H9 (cell line): ENCODE measurements around the gene HNF1B. TPM values are rescaled to one million over a fixed set of nuclear protein-coding genes. Genes with fewer than 3 reads are reported as not detected.

ENCODE experiments used
- DNase-seq: peaks from one replicate; pipeline ENCODE4 v3.0.0-alpha.2; 2017
- H2AFZ ChIP-seq: one replicate; pipeline ENCODE4 v1.6.1; 2013; ENCODE audit warnings: mild to moderate bottlenecking, low read length, control low read depth, moderate library complexity
- H2AK5ac ChIP-seq: 2 replicates; pipeline ENCODE4 v1.6.1; 2013; ENCODE audit warnings: low read length, control low read depth, mixed read lengths; ENCODE audit not compliant: insufficient read length
- H2BK120ac ChIP-seq: one replicate; pipeline ENCODE4 v1.6.1; 2013; ENCODE audit warnings: low read depth, mild to moderate bottlenecking, low read length, control low read depth, inconsistent platforms; ENCODE audit not compliant: poor library complexity, severe bottlenecking
- H2BK12ac ChIP-seq: 2 replicates; pipeline ENCODE4 v1.6.1; 2013; ENCODE audit warnings: low read length, control low read depth, mixed read lengths, low read depth; ENCODE audit not compliant: insufficient read length
- H2BK15ac ChIP-seq: 2 replicates; pipeline ENCODE4 v1.6.1; 2013; ENCODE audit warnings: low read depth, low read length, control low read depth
- H2BK20ac ChIP-seq: one replicate; pipeline ENCODE4 v1.6.1; 2013; ENCODE audit warnings: low read depth, mild to moderate bottlenecking, low read length, control low read depth, inconsistent platforms; ENCODE audit not compliant: poor library complexity, severe bottlenecking
- H2BK5ac ChIP-seq: 2 replicates; pipeline ENCODE4 v1.6.1; 2013; ENCODE audit warnings: low read length, control low read depth, mixed read lengths; ENCODE audit not compliant: insufficient read length
- H3K14ac ChIP-seq: 2 replicates; pipeline ENCODE4 v1.6.1; 2013; ENCODE audit warnings: low read length, control low read depth; ENCODE audit not compliant: insufficient read depth
- H3K18ac ChIP-seq: 2 replicates; pipeline ENCODE4 v1.6.1; 2013; ENCODE audit warnings: low read depth, mild to moderate bottlenecking, mixed read lengths, low read length, control low read depth; ENCODE audit not compliant: insufficient read length
- H3K23ac ChIP-seq: 2 replicates; pipeline ENCODE4 v1.6.1; 2013; ENCODE audit warnings: low read length, control low read depth, mixed read lengths, low read depth; ENCODE audit not compliant: insufficient read length
- H3K23me2 ChIP-seq: 2 replicates; pipeline ENCODE4 v1.6.1; 2013; ENCODE audit warnings: low read depth, mild to moderate bottlenecking, mixed read lengths, low read length, control low read depth; ENCODE audit not compliant: insufficient read length, poor library complexity, severe bottlenecking
- H3K27ac ChIP-seq: 2 replicates; pipeline ENCODE4 v1.5.1; 2013; ENCODE audit warnings: low read length, control low read depth, mixed read lengths, low read depth; ENCODE audit not compliant: insufficient read length
- H3K27me3 ChIP-seq: 2 replicates; pipeline ENCODE4 v1.6.1; 2013; ENCODE audit warnings: low read length, control low read depth, inconsistent platforms; ENCODE audit not compliant: insufficient read depth
- H3K4ac ChIP-seq: 2 replicates; pipeline ENCODE4 v1.6.1; 2013; ENCODE audit warnings: low read depth, mild to moderate bottlenecking, control low read depth, inconsistent platforms, low read length, moderate library complexity
- H3K4me1 ChIP-seq: 2 replicates; pipeline ENCODE4 v1.6.1; 2013; ENCODE audit warnings: low read length, control low read depth, inconsistent platforms; ENCODE audit not compliant: insufficient read depth
- H3K4me2 ChIP-seq: 2 replicates; pipeline ENCODE4 v1.6.1; 2013; ENCODE audit warnings: low read length, control low read depth, mixed read lengths; ENCODE audit not compliant: insufficient read length, insufficient read depth
- H3K56ac ChIP-seq: 2 replicates; pipeline ENCODE4 v1.6.1; 2013; ENCODE audit warnings: low read depth, mild to moderate bottlenecking, mixed read lengths, low read length, control low read depth; ENCODE audit not compliant: insufficient read length
- H3K79me1 ChIP-seq: 2 replicates; pipeline ENCODE4 v1.6.1; 2013; ENCODE audit warnings: low read depth, mild to moderate bottlenecking, moderate library complexity, low read length, control low read depth, inconsistent platforms; ENCODE audit not compliant: insufficient read depth, poor library complexity, severe bottlenecking
- H3K79me2 ChIP-seq: 2 replicates; pipeline ENCODE4 v1.6.1; 2013; ENCODE audit warnings: low read length, control low read depth, inconsistent platforms; ENCODE audit not compliant: insufficient read depth
- H3K9ac ChIP-seq: 2 replicates; pipeline ENCODE4 v1.6.1; 2013; ENCODE audit warnings: low read length, control low read depth, mixed read lengths; ENCODE audit not compliant: insufficient read length; ENCODE audit errors: extremely low read depth
- H3K9me3 ChIP-seq: one replicate; pipeline ENCODE4 v1.6.1; 2013; ENCODE audit warnings: low read depth, low read length, inconsistent platforms; ENCODE audit not compliant: control insufficient read depth
- H3T11ph ChIP-seq: one replicate; pipeline ENCODE4 v1.6.1; 2013; ENCODE audit warnings: mild to moderate bottlenecking, low read length, control low read depth, inconsistent platforms
- H4K20me1 ChIP-seq: one replicate; pipeline ENCODE4 v1.6.1; 2013; ENCODE audit not compliant: control insufficient read depth, insufficient read length, insufficient read depth
- H4K5ac ChIP-seq: 2 replicates; pipeline ENCODE4 v1.6.1; 2013; ENCODE audit warnings: low read depth, mild to moderate bottlenecking, mixed read lengths, low read length, control low read depth; ENCODE audit not compliant: insufficient read length
- H4K8ac ChIP-seq: replicated peaks from 2 replicates; pipeline ENCODE4 v1.6.1; 2013; ENCODE audit warnings: low read length, control low read depth, mixed read lengths, low read depth; ENCODE audit not compliant: insufficient read length
- H4K91ac ChIP-seq: 2 replicates; pipeline ENCODE4 v1.6.1; 2013; ENCODE audit warnings: low read depth, mild to moderate bottlenecking, moderate library complexity, mixed read lengths, low read length, control low read depth; ENCODE audit not compliant: insufficient read length
- H3K27ac Mint-ChIP-seq, 3 experiments: 2 replicates in 2 of 3; 3 replicates in 1 of 3; pipeline ENCODE4 v1.8.0; 2020 to 2021; ENCODE audit warnings: mixed read lengths in 3 of 3, mild to moderate bottlenecking in 1 of 3, moderate library complexity in 1 of 3
- H3K27me3 Mint-ChIP-seq: 2 replicates; pipeline ENCODE4 v1.8.0; 2021; ENCODE audit warnings: low read depth, mild to moderate bottlenecking, moderate library complexity, mixed read lengths
- H3K36me3 Mint-ChIP-seq, 3 experiments: 2 replicates in 2 of 3; 3 replicates in 1 of 3; pipeline ENCODE4 v1.8.0; 2020 to 2021; ENCODE audit warnings: low read depth in 3 of 3, mixed read lengths in 3 of 3; ENCODE audit not compliant: insufficient read depth in 1 of 3
- H3K4me1 Mint-ChIP-seq, 2 experiments: 2 replicates each; pipeline ENCODE4 v1.8.0; 2020; ENCODE audit warnings: mixed read lengths in 2 of 2
- H3K4me3 Mint-ChIP-seq, 2 experiments: 2 replicates in 1 of 2; 3 replicates in 1 of 2; pipeline ENCODE4 v1.8.0; 2020 to 2021; ENCODE audit warnings: mild to moderate bottlenecking in 2 of 2, mixed read lengths in 2 of 2, moderate library complexity in 1 of 2
- H3K9me3 Mint-ChIP-seq, 2 experiments: 2 replicates in 1 of 2; 3 replicates in 1 of 2; pipeline ENCODE4 v1.8.0; 2020; ENCODE audit warnings: mild to moderate bottlenecking in 2 of 2, mixed read lengths in 2 of 2, moderate library complexity in 1 of 2
- WGBS: extraction: QIAGEN DNeasy Blood & Tissue Kit; methylation state at CpG from one replicate; pipeline ENCODE4 v1.1.7; 2013; ENCODE audit warnings: missing lambda C conversion rate, low lambda C conversion rate, mixed read lengths; ENCODE audit not compliant: insufficient read length; ENCODE audit errors: extremely low coverage; 5-methylcytosine and 5-hydroxymethylcytosine counted together
- total RNA-seq: library from RNA; stranded (reverse); gene quantifications from 2 replicates; pipeline ENCODE4 v1.2.1, GENCODE V29; 2021
- TF ChIP-seq, protein P1 (sequence below): fragments of 200-600 bp; sonication (generic); conservative IDR thresholded peaks from 3 replicates; pipeline ENCODE4 v1.8.0; 2021; ENCODE audit warnings: antibody characterized with exemption, mild to moderate bottlenecking

Gene HNF1B
- total RNA-seq, 1 experiment from 2014 or later: not detected

DNA sequence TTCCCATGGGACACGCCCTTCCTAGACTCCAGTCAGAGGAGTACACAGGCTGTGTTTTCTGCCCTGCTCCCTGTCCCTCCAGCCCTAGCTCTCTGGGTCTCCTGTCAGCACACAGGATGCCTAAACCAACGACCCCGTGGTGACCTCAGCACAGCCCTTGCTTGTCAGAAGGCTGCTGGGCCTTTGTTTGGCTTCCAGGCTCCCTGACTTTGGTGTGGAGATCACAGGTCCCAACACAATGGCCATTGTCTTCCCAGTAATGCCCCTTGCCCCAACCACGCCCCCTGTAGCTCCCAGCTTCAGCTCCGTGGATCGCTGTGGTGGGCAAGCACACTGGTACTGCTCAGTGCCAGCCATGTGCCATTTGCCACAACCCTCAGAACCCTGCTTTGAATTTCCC, 15.0 kb downstream of the HNF1B start:
- Histone ChIP-seq H4K91ac (no peak overlapping the region), H2BK120ac (no peak overlapping the region), H4K5ac (no peak overlapping the region), H2BK5ac (no peak overlapping the region), H3K79me2 (no peaks in the 10 kb centered on the region), H4K8ac (no peak overlapping the region), H2BK20ac (no peak overlapping the region), H4K20me1 (no peaks in the 10 kb centered on the region), H3T11ph (no peak overlapping the region), H3K23me2 (no peaks in the 10 kb centered on the region), H3K27ac (no peak overlapping the region), H3K27me3 (no peaks in the 10 kb centered on the region; the same call in 1 of the 2 replicates), H3K4me1 (no peaks in the 10 kb centered on the region), H2AK5ac (no peak overlapping the region), H2AFZ (no peak overlapping the region), H3K14ac (no peak overlapping the region), H3K23ac (no peak overlapping the region), H2BK12ac (no peak overlapping the region), H3K9me3 (no peaks in the 10 kb centered on the region), H3K4ac (no peak overlapping the region), H2BK15ac (no peak overlapping the region), H3K9ac (no peak overlapping the region), H3K18ac (no peak overlapping the region), H3K56ac (no peak overlapping the region), H3K79me1 (no peaks in the 10 kb centered on the region), H3K4me2 (no peak overlapping the region)
- TF ChIP-seq, protein P1, sequence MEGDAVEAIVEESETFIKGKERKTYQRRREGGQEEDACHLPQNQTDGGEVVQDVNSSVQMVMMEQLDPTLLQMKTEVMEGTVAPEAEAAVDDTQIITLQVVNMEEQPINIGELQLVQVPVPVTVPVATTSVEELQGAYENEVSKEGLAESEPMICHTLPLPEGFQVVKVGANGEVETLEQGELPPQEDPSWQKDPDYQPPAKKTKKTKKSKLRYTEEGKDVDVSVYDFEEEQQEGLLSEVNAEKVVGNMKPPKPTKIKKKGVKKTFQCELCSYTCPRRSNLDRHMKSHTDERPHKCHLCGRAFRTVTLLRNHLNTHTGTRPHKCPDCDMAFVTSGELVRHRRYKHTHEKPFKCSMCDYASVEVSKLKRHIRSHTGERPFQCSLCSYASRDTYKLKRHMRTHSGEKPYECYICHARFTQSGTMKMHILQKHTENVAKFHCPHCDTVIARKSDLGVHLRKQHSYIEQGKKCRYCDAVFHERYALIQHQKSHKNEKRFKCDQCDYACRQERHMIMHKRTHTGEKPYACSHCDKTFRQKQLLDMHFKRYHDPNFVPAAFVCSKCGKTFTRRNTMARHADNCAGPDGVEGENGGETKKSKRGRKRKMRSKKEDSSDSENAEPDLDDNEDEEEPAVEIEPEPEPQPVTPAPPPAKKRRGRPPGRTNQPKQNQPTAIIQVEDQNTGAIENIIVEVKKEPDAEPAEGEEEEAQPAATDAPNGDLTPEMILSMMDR: no peak
- Mint-ChIP-seq H3K4me1 (peaks cover 7 to 40% of the 10 kb centered on the region in 2 experiments), H3K4me3 (no peak overlapping the region), H3K27ac (peak overlapping the region in 2 of 3 experiments; percentile 34 to 45; a peak in 2 of 7 replicates), H3K27me3 (peaks cover 64% of the 10 kb centered on the region), H3K36me3 (no peaks in the 10 kb centered on the region), H3K9me3 (no peaks in the 10 kb centered on the region)
- no peak for DNase-seq
- WGBS: no CpG with 5 or more reads among the region's 6 CpGs
